Cardiac fibroblast (primary cell): ENCODE results near the gene BRAT1.
A peak's percentile ranks its signal among the peaks of the same experiment; 100 is the strongest.

Experiments used
- DNase-seq, 2 donors: peaks; one replicate each; pipeline versions ENCODE4 v3.0.0 to v3.0.0-alpha.2; 2010; ENCODE audit warnings: low read depth in 2 of 2
- H3K4me3 ChIP-seq, 2 donors: replicated peaks in 1 of 2; 1 replicate in 1 of 2; 2 replicates in 1 of 2; pipeline ENCODE4 v1.5.1; 2011; ENCODE audit warnings: low read depth in 2 of 2, low read length in 2 of 2, mild to moderate bottlenecking in 2 of 2, moderate library complexity in 1 of 2
- CTCF ChIP-seq: IDR thresholded peaks from one replicate; pipeline ENCODE4 v1.5.1; 2011; ENCODE audit warnings: low read depth, mild to moderate bottlenecking, low read length, inconsistent platforms

Gene BRAT1

GRCh38 chr7:2488272-2488645 lies 67.1 kb downstream of the BRAT1 start:
- no peak for TF ChIP-seq CTCF
- DNase-seq: peak; percentile 61 to 64
- H3K4me3 ChIP-seq: no peak overlapping the region
